Upper lobe of left lung (tissue), 4 donors: ENCODE measurements around the gene RIBC2.

Experiments
- EP300 ChIP-seq, 4 donors: sonication (generic); formaldehyde crosslinking; IDR thresholded peaks; one replicate each; pipeline ENCODE4 v1.5.1; 2017; ENCODE audit warnings: antibody characterized with exemption in 4 of 4, control low read depth in 2 of 4
- POLR2A ChIP-seq, 4 donors: fragments of 450-650 bp; IDR thresholded peaks; one replicate each; pipeline ENCODE4 v1.5.1; 2016 to 2017; ENCODE audit warnings: antibody characterized with exemption in 4 of 4, mild to moderate bottlenecking in 2 of 4
- POLR2AphosphoS5 ChIP-seq, 2 donors: sonication (generic); formaldehyde crosslinking; IDR thresholded peaks; one replicate each; pipeline ENCODE4 v1.5.1; 2017; ENCODE audit warnings: antibody characterized with exemption in 2 of 2
- TF ChIP-seq, protein P1 (sequence below), 6 experiments: fragments of 450-650 bp in 4 of 6; fragments of 200-600 bp in 2 of 6; sonication (generic) in 2 of 6; IDR thresholded peaks; one replicate each; pipeline ENCODE4 v1.5.1; 2016 to 2019; ENCODE audit warnings: antibody characterized with exemption in 6 of 6

DNA sequence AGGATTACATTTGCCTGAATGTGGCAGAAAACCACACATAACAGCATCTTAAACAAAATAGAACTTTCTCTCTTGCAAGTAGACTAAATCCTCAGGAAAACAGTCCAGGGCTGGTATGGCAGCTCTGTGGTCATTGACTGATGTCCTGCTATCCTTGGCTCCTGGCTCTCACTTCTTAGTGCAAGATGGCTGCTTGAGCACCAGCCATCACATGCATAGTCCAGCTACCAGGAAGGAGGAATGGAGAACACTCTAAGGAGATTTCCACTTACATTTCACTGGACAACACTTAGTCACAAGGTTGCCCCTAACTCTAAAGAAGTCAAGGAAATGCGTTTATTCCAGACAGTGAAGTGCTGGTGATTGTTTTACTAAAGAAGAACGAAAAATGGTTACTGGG is 13.6 kb downstream of the RIBC2 start:
- TF ChIP-seq, protein P1, sequence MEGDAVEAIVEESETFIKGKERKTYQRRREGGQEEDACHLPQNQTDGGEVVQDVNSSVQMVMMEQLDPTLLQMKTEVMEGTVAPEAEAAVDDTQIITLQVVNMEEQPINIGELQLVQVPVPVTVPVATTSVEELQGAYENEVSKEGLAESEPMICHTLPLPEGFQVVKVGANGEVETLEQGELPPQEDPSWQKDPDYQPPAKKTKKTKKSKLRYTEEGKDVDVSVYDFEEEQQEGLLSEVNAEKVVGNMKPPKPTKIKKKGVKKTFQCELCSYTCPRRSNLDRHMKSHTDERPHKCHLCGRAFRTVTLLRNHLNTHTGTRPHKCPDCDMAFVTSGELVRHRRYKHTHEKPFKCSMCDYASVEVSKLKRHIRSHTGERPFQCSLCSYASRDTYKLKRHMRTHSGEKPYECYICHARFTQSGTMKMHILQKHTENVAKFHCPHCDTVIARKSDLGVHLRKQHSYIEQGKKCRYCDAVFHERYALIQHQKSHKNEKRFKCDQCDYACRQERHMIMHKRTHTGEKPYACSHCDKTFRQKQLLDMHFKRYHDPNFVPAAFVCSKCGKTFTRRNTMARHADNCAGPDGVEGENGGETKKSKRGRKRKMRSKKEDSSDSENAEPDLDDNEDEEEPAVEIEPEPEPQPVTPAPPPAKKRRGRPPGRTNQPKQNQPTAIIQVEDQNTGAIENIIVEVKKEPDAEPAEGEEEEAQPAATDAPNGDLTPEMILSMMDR (IDR thresholded peaks at IDR 0.05): no peak
- TF ChIP-seq EP300 (IDR thresholded peaks at IDR 0.05) (no peak), POLR2A (IDR thresholded peaks at IDR 0.05) (no peak), POLR2AphosphoS5 (IDR thresholded peaks at IDR 0.05) (no peak)
